HG02885 (cell line): ENCODE measurements around the gene ANKRD63.
A peak's percentile ranks its signal among the peaks of the same experiment; 100 is the strongest.

Source experiments
- ATAC-seq: cut with Tn5 transposase; IDR thresholded peaks from one replicate; pipeline ENCODE4 v1.9.1; 2021; ENCODE audit warnings: mild to moderate bottlenecking; ENCODE audit not compliant: unreplicated experiment, poor library complexity

Gene ANKRD63

GRCh38 chr15:40282869-40283614 lies at the start of gene ANKRD63:
ANKRD63 (minus strand) TSS chr15:40283064; CDS start chr15:40282586, 478 bp downstream.
- no peak for ATAC-seq

GRCh38 chr15:40332113-40332781 lies 49.4 kb upstream of the ANKRD63 start:
- no peak for ATAC-seq

- ATAC-seq = no peak
Measured at GRCh38 chr15:40331637-40332036, 48.8 kb upstream of the ANKRD63 start.

GRCh38 chr15:40331026-40331425 lies 48.2 kb upstream of the ANKRD63 start:
- ATAC-seq = no peak

GRCh38 chr15:40330368-40330836 lies 47.5 kb upstream of the ANKRD63 start:
- no peak for ATAC-seq

- no peak for ATAC-seq
Measured at GRCh38 chr15:40329804-40330203, 46.9 kb upstream of the ANKRD63 start.

- no peak for ATAC-seq
Measured at GRCh38 chr15:40328751-40329150, 45.9 kb upstream of the ANKRD63 start.

GRCh38 chr15:40328176-40328575 lies 45.3 kb upstream of the ANKRD63 start:
- ATAC-seq = no peak

GRCh38 chr15:40327457-40327856 lies 44.6 kb upstream of the ANKRD63 start:
- ATAC-seq = no peak

- no peak for ATAC-seq
Measured at GRCh38 chr15:40325700-40326099, 42.8 kb upstream of the ANKRD63 start.

- ATAC-seq = no peak
Measured at GRCh38 chr15:40325188-40325587, 42.3 kb upstream of the ANKRD63 start.

- ATAC-seq = peak; percentile 8
Measured at GRCh38 chr15:40323953-40324937, 41.4 kb upstream of the ANKRD63 start.

GRCh38 chr15:40323239-40323952 lies 40.5 kb upstream of the ANKRD63 start, which contains the start of gene INAFM2:
INAFM2 (plus strand) TSS chr15:40323692; CDS start chr15:40324056, 364 bp downstream.
- ATAC-seq = peak; percentile 92

GRCh38 chr15:40322531-40323238 lies 39.8 kb upstream of the ANKRD63 start:
- ATAC-seq = no peak

- ATAC-seq = peak; percentile 20
Measured at GRCh38 chr15:40320931-40321371, 38.1 kb upstream of the ANKRD63 start.

- ATAC-seq = no peak
Measured at GRCh38 chr15:40320409-40320808, 37.5 kb upstream of the ANKRD63 start.

GRCh38 chr15:40317580-40317979 lies 34.7 kb upstream of the ANKRD63 start:
- no peak for ATAC-seq

GRCh38 chr15:40316931-40317330 lies 34.1 kb upstream of the ANKRD63 start:
- ATAC-seq = no peak

- no peak for ATAC-seq
Measured at GRCh38 chr15:40314723-40315276, 31.9 kb upstream of the ANKRD63 start.
